Hepatocyte (in vitro differentiated cells): Measurements from ENCODE around the gene PLCXD3. TPM values are rescaled to one million over a fixed set of nuclear protein-coding genes. Genes with fewer than 3 reads are reported as not detected.

Experiments
- DNase-seq: peaks from one replicate; pipeline ENCODE4 v3.0.0-alpha.2; 2016; ENCODE audit warnings: low spot score
- H2AFZ ChIP-seq: fragments of 200-600 bp; sonication (generic); 2 replicates; pipeline ENCODE4 v1.6.0; 2016; ENCODE audit warnings: antibody characterized with exemption, mild to moderate bottlenecking
- H3K27ac ChIP-seq: fragments of 200-600 bp; sonication (generic); 2 replicates; pipeline ENCODE4 v1.5.1; 2016; ENCODE audit warnings: mild to moderate bottlenecking
- H3K27me3 ChIP-seq: fragments of 200-600 bp; sonication (generic); 2 replicates; pipeline ENCODE4 v1.6.1; 2016
- H3K36me3 ChIP-seq: fragments of 200-600 bp; sonication (generic); replicated peaks from 2 replicates; pipeline ENCODE4 v1.5.1; 2016; ENCODE audit warnings: low read depth; ENCODE audit not compliant: insufficient read depth
- H3K4me1 ChIP-seq: fragments of 200-600 bp; sonication (generic); 2 replicates; pipeline ENCODE4 v1.5.1; 2016; ENCODE audit warnings: mild to moderate bottlenecking, moderate library complexity; ENCODE audit not compliant: insufficient read depth
- H3K4me2 ChIP-seq: fragments of 200-600 bp; sonication (generic); 2 replicates; pipeline ENCODE4 v1.6.0; 2016
- H3K4me3 ChIP-seq: fragments of 200-600 bp; sonication (generic); 2 replicates; pipeline ENCODE4 v1.5.1; 2016; ENCODE audit warnings: mild to moderate bottlenecking
- H3K79me2 ChIP-seq: fragments of 200-600 bp; sonication (generic); 2 replicates; pipeline ENCODE4 v1.6.0; 2017; ENCODE audit warnings: mild to moderate bottlenecking
- H3K9me2 ChIP-seq: fragments of 200-600 bp; sonication (generic); replicated peaks from 2 replicates; pipeline ENCODE4 v1.6.0; 2017; ENCODE audit warnings: mild to moderate bottlenecking; ENCODE audit not compliant: insufficient read depth
- H3K9me3 ChIP-seq: fragments of 200-600 bp; sonication (generic); 2 replicates; pipeline ENCODE4 v1.5.1; 2016; ENCODE audit warnings: low read depth, mild to moderate bottlenecking
- H4K20me1 ChIP-seq: fragments of 200-600 bp; sonication (generic); 2 replicates; pipeline ENCODE4 v1.6.0; 2016; ENCODE audit warnings: mild to moderate bottlenecking; ENCODE audit not compliant: insufficient read depth, poor library complexity, severe bottlenecking
- CTCF ChIP-seq: fragments of 200-600 bp; sonication (generic); IDR thresholded peaks from 2 replicates; pipeline ENCODE4 v1.5.1; 2016; ENCODE audit warnings: antibody characterized with exemption, mild to moderate bottlenecking; ENCODE audit not compliant: poor library complexity
- EZH2 ChIP-seq: fragments of 200-600 bp; sonication (generic); IDR thresholded peaks from 2 replicates; pipeline ENCODE4 v1.6.1; 2016; ENCODE audit warnings: antibody characterized with exemption, mild to moderate bottlenecking, borderline replicate concordance
- EZH2phosphoT487 ChIP-seq: fragments of 200-600 bp; sonication (generic); IDR thresholded peaks from one replicate; pipeline ENCODE4 v1.6.1; 2018; ENCODE audit warnings: antibody characterized with exemption, mild to moderate bottlenecking, low read depth, moderate library complexity; ENCODE audit not compliant: unreplicated experiment, severe bottlenecking
- WGBS: methylation state at CpG from one replicate; pipeline ENCODE4 v1.1.6; 2016; ENCODE audit warnings: low lambda C conversion rate; ENCODE audit errors: missing lambda C conversion rate; 5-methylcytosine and 5-hydroxymethylcytosine counted together
- polyA plus RNA-seq: library from polyadenylated mRNA; unstranded; fragments of >200 nt; fragmentation: Nextera tagmentation; extraction: Ambion mirVana; gene quantifications from 2 replicates; pipeline ENCODE4 v1.2.1, GENCODE V29; 2016
- total RNA-seq: library from RNA; depleted of rRNA; stranded (reverse); fragments of >200 nt; gene quantifications from 2 replicates; pipeline ENCODE4 v1.2.3, GENCODE V29; 2014

The PLCXD3 gene
- total and polyA plus RNA-seq, 2 experiments from 2014 or later: 0.47 to 2.2 TPM

GRCh38 chr5:41365369-41365768 lies 145.0 kb downstream of the PLCXD3 start:
- TF ChIP-seq EZH2: no peak
- no peak for TF ChIP-seq CTCF
- TF ChIP-seq EZH2phosphoT487: no peak
- no peaks in the 10 kb centered on the region for H3K79me2 ChIP-seq

GRCh38 chr5:41364346-41364745 lies 146.1 kb downstream of the PLCXD3 start:
- no peaks in the 10 kb centered on the region for H3K9me2 ChIP-seq
- no peak overlapping the region for H2AFZ ChIP-seq
- H3K79me2 ChIP-seq: no peaks in the 10 kb centered on the region
- H3K4me3 ChIP-seq: no peak overlapping the region
- no peaks in the 10 kb centered on the region for H3K4me1 ChIP-seq
- WGBS: 81% methylated on average over 1 of the region's 1 CpG
- DNase-seq: no peak
- no peaks in the 10 kb centered on the region for H3K36me3 ChIP-seq
- no peak overlapping the region for H3K27ac ChIP-seq
- H3K4me2 ChIP-seq: no peak overlapping the region
- TF ChIP-seq EZH2phosphoT487 (no peak), EZH2 (no peak), CTCF (no peak)
- H3K9me3 ChIP-seq: no peaks in the 10 kb centered on the region
- no peaks in the 10 kb centered on the region for H3K27me3 ChIP-seq
- no peaks in the 10 kb centered on the region for H4K20me1 ChIP-seq

More at GRCh38 chr5:41365369-41365768, 145.0 kb downstream of the PLCXD3 start:
- Histone ChIP-seq H3K36me3 (no peaks in the 10 kb centered on the region), H3K27me3 (no peaks in the 10 kb centered on the region), H2AFZ (no peak overlapping the region), H3K9me3 (no peaks in the 10 kb centered on the region), H3K27ac (no peak overlapping the region), H3K9me2 (no peaks in the 10 kb centered on the region), H3K4me2 (no peak overlapping the region), H3K4me1 (no peaks in the 10 kb centered on the region), H4K20me1 (no peaks in the 10 kb centered on the region), H3K4me3 (no peak overlapping the region)
- DNase-seq: no peak
- 0% methylated on average over 1 of the region's 1 CpG for WGBS

GRCh38 chr5:41363343-41363986 lies 146.9 kb downstream of the PLCXD3 start:
- Histone ChIP-seq H3K4me1 (no peaks in the 10 kb centered on the region), H3K36me3 (no peaks in the 10 kb centered on the region), H4K20me1 (no peaks in the 10 kb centered on the region), H3K4me2 (no peak overlapping the region), H3K27ac (no peak overlapping the region), H3K4me3 (no peak overlapping the region), H2AFZ (no peak overlapping the region), H3K79me2 (no peaks in the 10 kb centered on the region), H3K9me2 (no peaks in the 10 kb centered on the region), H3K27me3 (no peaks in the 10 kb centered on the region), H3K9me3 (no peaks in the 10 kb centered on the region)
- no peak for DNase-seq
- WGBS: 89% methylated on average over 1 of the region's 1 CpG
- TF ChIP-seq CTCF (no peak), EZH2phosphoT487 (no peak), EZH2 (no peak)
